Measurements from ENCODE around the gene ROR1.

GRCh38 chr1:64021066-64021465 is 247.2 kb downstream of the ROR1 start:
- no peak for TF ChIP-seq SIN3A (IDR thresholded peaks at IDR 0.05; ENCODE audit: borderline replicate concordance, low read depth, low read length)
- TF ChIP-seq, protein P1, sequence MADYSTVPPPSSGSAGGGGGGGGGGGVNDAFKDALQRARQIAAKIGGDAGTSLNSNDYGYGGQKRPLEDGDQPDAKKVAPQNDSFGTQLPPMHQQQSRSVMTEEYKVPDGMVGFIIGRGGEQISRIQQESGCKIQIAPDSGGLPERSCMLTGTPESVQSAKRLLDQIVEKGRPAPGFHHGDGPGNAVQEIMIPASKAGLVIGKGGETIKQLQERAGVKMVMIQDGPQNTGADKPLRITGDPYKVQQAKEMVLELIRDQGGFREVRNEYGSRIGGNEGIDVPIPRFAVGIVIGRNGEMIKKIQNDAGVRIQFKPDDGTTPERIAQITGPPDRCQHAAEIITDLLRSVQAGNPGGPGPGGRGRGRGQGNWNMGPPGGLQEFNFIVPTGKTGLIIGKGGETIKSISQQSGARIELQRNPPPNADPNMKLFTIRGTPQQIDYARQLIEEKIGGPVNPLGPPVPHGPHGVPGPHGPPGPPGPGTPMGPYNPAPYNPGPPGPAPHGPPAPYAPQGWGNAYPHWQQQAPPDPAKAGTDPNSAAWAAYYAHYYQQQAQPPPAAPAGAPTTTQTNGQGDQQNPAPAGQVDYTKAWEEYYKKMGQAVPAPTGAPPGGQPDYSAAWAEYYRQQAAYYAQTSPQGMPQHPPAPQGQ (CRISPR knock-in tag; IDR thresholded peaks at IDR 0.05; ENCODE audit: borderline replicate concordance), result no peak
- no peak for TF ChIP-seq GABPA (IDR thresholded peaks at IDR 0.05; ENCODE audit: low read depth, low read length)
- TF ChIP-seq GABPA (CRISPR knock-in tag; IDR thresholded peaks at IDR 0.05; ENCODE audit: low read depth), result no peak
- TF ChIP-seq TBL1XR1 (IDR thresholded peaks at IDR 0.05; ENCODE audit: borderline replicate concordance, low read length, partially characterized antibody), result no peak
- no peak for TF ChIP-seq ZNF121 (CRISPR knock-in tag; IDR thresholded peaks at IDR 0.05)
- TF ChIP-seq ZNF713 (CRISPR knock-in tag; IDR thresholded peaks at IDR 0.05), result no peak
- no peak for TF ChIP-seq MXD4 (CRISPR knock-in tag; IDR thresholded peaks at IDR 0.05)
- no peak for TF ChIP-seq ZNF883 (CRISPR knock-in tag; IDR thresholded peaks at IDR 0.05; ENCODE audit: not compliant biosample characterization)
- TF ChIP-seq NR2F1 (CRISPR knock-in tag; IDR thresholded peaks at IDR 0.05), result no peak
- no peak for TF ChIP-seq NPAS2 (CRISPR knock-in tag; IDR thresholded peaks at IDR 0.05; ENCODE audit: borderline replicate concordance)
- TF ChIP-seq USF2 (IDR thresholded peaks at IDR 0.05; ENCODE audit: low read depth, low read length), result no peak
- no peak for TF ChIP-seq USF2 (CRISPR knock-in tag; IDR thresholded peaks at IDR 0.05; ENCODE audit: borderline replicate concordance)
- no peak for TF ChIP-seq ATRX (CRISPR knock-in tag; IDR thresholded peaks at IDR 0.05; ENCODE audit: borderline replicate concordance)

All from HepG2 (cell line).